Thyroid gland (tissue), 4 donors: Measurements from ENCODE around the gene ZNF33A.

ENCODE experiments used
- POLR2A ChIP-seq, 2 donors: fragments of 450-650 bp; IDR thresholded peaks; one replicate each; pipeline ENCODE4 v1.6.1; 2017; ENCODE audit warnings: antibody characterized with exemption in 2 of 2, mild to moderate bottlenecking in 2 of 2, moderate library complexity in 1 of 2
- TF ChIP-seq, protein P1 (sequence below), 6 experiments: fragments of 200-600 bp in 3 of 6; fragments of 450-650 bp in 3 of 6; sonication (generic) in 3 of 6; IDR thresholded peaks; one replicate each; pipeline ENCODE4 v1.5.1; 2016 to 2019; ENCODE audit warnings: antibody characterized with exemption in 6 of 6, mild to moderate bottlenecking in 2 of 6, inconsistent platforms in 1 of 6, moderate library complexity in 1 of 6

DNA sequence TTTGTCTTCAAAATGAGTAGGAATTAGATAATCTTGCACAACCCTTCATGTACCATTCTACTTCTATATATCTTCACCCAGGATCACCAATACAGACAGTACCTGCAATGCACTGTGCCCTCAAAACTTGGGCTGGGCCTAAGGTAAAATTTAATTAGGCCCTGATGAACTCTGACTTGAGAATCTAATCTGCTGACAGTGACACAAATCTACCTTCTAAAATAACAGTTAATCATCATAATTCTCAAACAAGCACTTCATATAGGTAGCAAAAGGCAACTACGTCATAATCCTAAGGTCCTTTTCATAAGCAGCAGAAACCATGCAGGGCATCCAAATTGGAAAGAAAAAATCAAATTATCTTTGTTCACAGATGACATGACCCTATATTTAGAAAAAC, 38.1 kb upstream of the ZNF33A start:
- TF ChIP-seq, protein P1, sequence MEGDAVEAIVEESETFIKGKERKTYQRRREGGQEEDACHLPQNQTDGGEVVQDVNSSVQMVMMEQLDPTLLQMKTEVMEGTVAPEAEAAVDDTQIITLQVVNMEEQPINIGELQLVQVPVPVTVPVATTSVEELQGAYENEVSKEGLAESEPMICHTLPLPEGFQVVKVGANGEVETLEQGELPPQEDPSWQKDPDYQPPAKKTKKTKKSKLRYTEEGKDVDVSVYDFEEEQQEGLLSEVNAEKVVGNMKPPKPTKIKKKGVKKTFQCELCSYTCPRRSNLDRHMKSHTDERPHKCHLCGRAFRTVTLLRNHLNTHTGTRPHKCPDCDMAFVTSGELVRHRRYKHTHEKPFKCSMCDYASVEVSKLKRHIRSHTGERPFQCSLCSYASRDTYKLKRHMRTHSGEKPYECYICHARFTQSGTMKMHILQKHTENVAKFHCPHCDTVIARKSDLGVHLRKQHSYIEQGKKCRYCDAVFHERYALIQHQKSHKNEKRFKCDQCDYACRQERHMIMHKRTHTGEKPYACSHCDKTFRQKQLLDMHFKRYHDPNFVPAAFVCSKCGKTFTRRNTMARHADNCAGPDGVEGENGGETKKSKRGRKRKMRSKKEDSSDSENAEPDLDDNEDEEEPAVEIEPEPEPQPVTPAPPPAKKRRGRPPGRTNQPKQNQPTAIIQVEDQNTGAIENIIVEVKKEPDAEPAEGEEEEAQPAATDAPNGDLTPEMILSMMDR (IDR thresholded peaks at IDR 0.05) = no peak
- TF ChIP-seq POLR2A (IDR thresholded peaks at IDR 0.05) = no peak
